ENCODE data around the gene NGRN.

NGRN gene, protein sequence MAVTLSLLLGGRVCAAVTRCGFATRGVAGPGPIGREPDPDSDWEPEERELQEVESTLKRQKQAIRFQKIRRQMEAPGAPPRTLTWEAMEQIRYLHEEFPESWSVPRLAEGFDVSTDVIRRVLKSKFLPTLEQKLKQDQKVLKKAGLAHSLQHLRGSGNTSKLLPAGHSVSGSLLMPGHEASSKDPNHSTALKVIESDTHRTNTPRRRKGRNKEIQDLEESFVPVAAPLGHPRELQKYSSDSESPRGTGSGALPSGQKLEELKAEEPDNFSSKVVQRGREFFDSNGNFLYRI

DNA sequence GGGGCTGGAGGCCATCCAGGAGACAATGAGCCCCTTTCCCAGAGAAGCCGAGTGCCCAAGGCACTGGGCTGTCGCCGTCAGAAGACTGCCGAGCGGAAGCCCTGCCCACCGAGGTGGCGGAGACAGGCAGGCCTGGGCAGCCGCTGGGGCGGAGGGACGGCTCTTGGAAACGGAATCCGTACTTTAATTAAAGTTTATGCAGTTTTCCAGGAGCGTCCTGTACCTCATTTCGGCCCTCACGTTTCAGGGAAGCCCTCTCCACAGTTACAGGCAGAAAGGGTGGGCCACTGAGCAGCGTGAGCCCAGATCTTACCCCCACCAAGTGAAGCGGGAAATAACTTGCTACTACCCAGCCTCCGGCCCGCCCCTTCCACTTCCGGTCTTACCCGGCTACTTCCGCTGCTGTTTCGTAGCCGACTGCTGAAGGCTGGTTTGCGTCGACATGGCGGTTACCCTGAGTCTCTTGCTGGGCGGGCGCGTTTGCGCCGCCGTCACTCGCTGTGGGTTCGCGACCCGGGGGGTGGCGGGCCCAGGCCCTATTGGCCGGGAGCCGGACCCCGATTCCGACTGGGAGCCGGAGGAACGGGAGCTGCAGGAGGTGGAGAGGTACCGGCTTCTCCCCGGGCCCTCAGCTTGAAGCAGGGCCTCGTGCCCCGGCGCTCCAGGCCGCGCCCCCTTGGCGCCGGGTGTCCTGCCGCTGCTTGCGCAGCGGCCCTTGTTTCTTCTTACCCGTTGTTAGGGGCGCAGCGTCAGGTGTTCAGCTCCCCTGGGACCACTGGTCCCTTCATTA is at the start of gene NGRN:
NGRN (plus strand) TSS at position 402 of the 790 bp plus-strand sequence; CDS start at position 443, 41 bp downstream.
- DNase-seq, result peak; percentile 85

DNA sequence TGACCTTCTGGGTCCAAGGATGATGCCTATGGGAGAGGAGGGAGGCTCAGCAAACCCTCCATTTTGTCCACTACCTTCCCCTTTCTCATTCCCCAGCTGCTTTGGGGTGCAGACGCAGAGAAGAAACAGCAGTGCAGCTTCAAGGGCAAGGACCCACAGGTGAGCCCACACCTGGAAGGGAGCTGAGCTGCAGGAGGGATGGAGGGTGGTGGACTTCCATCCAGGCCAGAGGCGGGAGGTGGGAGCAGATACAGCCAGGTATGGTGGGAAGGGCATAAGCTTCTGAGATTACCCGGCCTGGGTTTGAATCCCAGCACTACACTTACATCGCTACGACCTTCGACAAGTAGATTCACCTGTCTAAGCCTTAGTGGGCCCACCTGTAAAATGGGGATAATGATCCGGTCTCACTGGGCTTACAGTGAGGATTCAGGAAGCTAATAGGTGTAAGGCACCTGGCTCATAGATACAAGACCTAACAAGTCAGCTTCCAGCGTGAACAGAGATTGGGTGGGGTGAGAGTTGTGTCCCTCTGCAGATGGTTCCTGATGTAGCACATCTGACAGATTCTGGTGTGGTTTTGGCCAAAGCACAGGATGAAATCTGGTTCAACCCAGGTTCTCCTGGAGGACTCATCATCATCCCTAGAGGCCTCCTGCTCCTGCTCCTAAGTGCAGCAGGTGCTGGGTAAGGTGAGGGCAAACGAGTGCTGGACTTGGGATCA is 47.6 kb upstream of the NGRN start:
- no peak for DNase-seq

DNA sequence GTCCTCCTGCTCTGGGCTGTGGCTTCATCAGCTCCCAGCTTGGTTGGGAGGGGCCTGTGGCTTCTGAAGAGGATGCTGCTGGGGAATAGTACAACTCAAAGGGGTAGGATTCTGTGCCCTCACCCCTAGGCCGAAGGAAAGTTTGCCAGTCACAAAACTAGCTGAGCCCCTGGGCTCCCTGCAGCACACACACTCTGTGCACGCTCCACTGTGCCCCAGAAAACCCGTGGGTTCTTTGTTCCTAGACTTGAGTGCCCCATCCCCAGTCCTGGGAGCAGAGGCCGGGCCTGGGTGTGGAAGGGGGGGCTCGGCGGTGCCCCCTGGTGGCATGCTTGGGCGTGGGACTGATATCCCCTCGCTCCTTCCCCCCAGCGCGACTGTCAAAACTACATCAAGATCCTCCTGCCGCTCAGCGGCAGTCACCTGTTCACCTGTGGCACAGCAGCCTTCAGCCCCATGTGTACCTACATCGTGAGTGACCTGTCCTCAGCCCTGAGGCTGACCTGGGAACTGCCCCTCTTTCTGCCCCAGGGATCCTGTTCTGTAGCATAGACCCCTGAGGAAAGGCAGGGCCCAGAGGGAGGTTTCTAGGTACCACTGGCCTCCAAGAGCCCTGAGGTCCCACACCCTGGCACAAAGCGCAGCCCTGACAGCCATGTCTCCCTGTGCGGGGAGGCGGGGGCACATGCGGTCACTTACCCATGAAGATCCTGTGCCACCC is 45.9 kb upstream of the NGRN start:
- DNase-seq, result peak; percentile 31

DNA sequence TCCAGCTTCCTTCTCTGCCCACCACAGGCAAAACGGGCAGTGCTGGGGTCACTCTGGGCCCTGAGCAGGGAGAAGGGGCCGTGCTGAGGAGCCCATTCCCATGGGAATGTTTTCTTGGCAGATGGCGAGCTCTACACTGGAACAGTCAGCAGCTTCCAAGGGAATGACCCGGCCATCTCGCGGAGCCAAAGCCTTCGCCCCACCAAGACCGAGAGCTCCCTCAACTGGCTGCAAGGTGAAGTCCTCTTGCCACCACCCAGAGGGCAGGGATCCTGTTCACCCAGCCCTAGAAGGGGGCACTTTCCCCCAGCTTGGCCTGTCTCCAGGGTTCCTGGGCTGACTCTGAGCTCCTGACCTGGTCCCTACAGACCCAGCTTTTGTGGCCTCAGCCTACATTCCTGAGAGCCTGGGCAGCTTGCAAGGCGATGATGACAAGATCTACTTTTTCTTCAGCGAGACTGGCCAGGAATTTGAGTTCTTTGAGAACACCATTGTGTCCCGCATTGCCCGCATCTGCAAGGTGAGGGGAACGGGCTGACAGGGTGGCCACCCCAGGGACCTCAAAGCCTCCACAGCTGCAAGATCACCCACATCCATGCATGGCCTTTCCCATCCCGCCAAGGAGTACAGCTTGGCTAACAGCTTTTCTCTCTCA is 44.1 kb upstream of the NGRN start:
- DNase-seq, result peak; percentile 34

DNA sequence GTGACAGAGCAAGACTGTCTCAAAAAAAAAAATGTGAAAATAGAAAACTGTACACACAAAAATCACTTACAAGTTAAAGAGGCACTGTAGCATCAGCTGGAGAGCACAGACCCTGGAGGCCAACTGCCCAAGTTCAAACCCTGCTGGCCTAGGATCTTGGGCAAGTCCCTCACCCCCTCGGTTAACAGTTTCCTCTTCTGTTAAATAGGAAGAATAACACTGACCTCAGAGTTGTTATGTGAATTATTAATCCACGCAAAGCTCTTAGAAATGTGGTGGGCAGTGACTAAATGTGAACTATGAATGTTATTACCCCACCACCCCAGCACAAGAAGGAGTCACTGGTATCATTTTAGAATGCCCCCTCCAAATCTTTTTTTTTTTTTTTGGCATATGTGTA is 42.9 kb upstream of the NGRN start:
- no peak for DNase-seq

DNA sequence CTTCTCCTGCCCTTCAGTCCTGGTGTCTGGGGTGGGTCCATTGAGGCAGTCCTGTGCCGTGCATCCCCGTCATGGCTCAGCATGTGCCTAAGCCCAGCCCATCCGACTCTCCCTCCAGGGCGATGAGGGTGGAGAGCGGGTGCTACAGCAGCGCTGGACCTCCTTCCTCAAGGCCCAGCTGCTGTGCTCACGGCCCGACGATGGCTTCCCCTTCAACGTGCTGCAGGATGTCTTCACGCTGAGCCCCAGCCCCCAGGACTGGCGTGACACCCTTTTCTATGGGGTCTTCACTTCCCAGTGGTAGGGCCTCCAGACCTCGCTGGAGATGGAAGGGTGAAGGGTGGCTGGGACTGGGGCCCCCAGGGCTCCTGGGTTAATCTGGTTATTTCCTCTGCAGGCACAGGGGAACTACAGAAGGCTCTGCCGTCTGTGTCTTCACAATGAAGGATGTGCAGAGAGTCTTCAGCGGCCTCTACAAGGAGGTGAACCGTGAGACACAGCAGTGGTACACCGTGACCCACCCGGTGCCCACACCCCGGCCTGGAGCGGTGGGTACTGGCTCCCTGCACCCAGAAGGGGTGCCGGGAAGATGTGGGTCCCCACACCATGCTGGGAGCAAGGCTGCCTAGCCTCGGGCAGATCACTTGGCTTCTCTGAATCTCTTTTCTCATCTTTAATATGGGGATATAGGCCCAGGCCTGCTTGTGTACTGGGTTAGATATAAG is 41.9 kb upstream of the NGRN start:
- DNase-seq, result no peak

DNA sequence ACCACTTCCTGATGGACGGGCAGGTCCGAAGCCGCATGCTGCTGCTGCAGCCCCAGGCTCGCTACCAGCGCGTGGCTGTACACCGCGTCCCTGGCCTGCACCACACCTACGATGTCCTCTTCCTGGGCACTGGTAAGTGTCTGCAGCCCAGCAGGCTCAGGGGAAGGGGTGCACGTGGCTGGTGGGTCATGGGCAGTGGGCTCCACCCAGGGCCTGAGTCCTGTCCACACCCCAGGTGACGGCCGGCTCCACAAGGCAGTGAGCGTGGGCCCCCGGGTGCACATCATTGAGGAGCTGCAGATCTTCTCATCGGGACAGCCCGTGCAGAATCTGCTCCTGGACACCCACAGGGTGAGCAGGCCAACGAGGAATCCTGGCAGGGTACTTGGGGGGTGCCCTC is 40.4 kb upstream of the NGRN start:
- DNase-seq, result no peak

DNA sequence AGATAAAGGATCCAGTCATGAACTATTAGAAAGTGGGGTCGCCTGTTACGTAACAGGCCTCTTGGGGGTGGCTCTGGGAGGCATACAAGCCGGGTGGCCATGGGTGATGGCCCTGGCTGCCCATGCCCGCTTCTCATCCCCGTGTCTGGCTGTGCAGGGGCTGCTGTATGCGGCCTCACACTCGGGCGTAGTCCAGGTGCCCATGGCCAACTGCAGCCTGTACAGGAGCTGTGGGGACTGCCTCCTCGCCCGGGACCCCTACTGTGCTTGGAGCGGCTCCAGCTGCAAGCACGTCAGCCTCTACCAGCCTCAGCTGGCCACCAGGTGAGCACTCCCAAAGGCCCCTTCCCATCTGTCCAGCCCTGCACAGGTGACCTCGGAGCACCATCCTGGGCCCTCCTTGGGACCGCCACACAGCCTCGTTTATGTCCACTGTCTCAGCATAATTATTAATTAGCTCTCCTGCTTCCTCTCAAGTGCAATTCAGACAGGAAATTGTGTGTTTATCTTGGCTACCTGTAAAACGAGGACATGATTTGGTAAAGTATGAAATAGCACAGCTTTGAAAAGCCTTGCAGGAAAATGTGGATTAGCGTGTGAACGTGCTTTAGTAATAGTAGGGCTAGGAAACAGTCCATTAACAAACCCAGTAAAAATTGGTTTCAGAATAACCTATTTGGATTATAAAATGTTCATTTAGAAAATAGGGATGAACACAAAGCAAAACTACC is 39.8 kb upstream of the NGRN start:
- no peak for DNase-seq

DNA sequence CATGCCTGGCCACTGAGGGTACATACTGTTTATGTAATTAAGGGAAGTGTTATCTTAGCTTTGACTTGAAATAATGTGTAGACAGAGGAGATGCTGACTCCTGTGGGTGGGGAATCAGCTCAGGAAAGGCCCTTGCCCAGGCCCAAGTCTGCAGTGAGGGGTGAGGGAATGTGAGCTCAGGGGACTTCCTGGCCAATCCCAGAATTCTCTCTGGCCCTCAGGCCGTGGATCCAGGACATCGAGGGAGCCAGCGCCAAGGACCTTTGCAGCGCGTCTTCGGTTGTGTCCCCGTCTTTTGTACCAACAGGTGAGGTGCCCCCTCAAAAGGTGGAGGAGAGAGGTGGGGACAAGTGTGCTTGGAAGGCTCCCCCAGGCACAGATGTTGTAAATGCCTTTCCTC is 38.1 kb upstream of the NGRN start:
- no peak for DNase-seq

DNA sequence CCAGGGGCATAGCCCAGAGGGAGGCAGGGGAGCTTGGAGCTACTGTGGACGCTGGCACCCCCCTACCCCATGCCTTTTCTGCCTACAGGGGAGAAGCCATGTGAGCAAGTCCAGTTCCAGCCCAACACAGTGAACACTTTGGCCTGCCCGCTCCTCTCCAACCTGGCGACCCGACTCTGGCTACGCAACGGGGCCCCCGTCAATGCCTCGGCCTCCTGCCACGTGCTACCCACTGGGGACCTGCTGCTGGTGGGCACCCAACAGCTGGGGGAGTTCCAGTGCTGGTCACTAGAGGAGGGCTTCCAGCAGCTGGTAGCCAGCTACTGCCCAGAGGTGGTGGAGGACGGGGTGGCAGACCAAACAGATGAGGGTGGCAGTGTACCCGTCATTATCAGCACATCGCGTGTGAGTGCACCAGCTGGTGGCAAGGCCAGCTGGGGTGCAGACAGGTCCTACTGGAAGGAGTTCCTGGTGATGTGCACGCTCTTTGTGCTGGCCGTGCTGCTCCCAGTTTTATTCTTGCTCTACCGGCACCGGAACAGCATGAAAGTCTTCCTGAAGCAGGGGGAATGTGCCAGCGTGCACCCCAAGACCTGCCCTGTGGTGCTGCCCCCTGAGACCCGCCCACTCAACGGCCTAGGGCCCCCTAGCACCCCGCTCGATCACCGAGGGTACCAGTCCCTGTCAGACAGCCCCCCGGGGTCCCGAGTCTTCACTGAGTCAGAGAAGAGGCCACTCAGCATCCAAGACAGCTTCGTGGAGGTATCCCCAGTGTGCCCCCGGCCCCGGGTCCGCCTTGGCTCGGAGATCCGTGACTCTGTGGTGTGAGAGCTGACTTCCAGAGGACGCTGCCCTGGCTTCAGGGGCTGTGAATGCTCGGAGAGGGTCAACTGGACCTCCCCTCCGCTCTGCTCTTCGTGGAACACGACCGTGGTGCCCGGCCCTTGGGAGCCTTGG is 37.4 kb upstream of the NGRN start:
- no peak for DNase-seq

DNA sequence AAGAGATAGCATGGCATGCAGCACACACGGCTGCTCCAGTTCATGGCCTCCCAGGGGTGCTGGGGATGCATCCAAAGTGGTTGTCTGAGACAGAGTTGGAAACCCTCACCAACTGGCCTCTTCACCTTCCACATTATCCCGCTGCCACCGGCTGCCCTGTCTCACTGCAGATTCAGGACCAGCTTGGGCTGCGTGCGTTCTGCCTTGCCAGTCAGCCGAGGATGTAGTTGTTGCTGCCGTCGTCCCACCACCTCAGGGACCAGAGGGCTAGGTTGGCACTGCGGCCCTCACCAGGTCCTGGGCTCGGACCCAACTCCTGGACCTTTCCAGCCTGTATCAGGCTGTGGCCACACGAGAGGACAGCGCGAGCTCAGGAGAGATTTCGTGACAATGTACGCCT is 36.5 kb upstream of the NGRN start:
- no peak for DNase-seq

DNA sequence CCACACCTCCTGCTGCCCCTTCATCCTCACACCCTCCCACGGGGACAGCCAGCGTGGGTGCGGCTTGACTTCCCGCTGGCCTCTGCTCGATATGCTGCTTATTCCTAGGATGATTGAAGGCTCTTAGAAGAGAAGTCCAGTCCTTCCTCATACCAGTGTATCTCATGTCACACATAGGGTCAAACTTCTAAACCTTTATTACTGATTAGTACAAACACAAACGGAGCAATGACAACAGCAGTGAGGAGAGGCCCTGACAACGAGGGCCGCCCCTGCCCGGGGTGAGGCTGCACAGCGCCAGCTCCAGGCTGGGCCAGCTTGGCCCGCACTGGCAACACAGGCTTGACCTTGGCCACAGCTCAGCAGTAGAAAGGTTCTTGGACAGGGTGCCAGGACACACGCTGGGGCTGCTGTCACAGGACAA is 35.4 kb upstream of the NGRN start:
- DNase-seq, result no peak

DNA sequence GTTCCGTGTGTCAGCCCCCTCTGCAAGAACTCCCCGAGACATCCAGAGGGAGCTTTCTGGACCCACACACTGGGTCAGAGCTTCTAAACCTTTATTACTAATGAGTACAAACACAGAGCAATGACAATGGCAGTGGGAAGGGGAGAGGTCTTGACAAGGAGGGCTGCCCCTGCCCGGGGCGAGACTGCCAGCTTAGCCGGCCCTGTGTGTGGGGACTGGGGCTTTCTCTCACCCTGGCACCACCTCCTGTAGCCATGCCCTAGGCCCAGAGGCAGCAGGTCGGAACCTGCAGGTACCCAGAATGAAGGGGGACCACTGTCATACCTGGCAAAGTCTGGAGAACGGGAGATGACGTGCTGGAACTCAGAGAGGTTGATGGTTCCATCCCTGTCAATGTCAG is 34.9 kb upstream of the NGRN start:
- no peak for DNase-seq

DNA sequence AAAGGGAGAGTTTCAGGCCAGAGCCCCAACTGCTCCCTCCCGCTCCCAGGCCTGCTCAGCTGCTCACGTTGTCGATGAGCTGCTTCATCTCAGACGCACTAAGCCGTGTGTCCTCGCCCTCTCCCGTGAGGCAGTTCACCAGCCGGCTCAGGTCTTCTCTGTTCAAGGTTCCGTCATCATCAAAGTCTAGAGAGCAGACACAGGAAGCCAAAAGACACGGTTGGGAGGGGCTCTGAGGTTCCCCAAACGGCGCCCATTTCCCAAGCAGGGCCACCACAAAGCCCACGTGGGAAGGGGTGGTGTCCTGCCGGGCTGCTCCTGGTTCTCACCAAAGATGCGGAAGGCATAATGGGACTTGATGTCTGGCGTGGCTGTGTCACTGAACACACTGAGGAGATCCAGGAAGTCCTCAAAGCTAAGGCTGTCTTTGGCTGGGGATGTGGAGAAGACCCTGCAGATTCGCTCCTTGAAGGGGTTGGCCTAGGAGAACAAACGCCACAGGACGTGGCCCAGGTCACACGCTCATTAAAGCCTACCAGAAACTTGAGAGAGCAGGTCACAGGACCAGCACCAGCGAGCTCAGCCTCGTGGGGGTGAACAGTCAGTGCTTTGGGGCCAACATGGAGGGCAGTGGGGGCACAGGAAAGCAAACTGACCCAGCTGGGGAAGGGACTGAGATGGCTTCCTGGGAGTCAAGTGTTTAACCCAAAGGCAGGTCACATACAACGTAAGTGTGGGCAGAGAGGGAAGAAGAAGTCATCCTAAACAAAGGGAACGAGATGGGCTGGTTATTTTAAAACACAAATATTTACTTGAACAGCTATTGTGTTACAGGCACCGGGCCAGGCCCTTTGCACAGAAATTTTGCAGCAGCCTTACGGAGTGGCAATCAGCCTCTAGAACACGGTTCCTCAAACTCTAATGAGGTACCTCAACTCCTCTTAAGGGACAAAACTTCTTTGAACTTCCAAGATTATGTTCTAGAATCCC is 34.1 kb upstream of the NGRN start:
- DNase-seq, result no peak

DNA sequence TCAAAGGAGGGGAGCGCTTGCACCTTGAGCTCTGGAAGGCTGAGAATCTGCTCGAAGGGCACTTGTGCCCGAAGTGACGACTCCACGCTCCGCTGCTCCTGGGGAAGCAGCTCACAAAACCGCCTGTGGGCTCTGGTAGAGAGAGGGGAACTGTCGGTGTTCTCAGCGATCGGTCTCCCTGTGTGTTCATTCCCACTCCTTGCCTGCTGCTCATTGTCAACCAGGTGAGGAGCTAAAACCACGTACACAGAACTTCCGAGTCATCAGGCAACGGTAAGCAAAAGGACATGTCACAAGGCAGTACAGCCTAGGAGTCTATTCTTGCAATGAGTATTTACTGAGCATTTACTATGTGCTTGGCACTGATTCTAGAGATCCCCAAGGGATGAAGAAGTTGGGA is 33.3 kb upstream of the NGRN start:
- no peak for DNase-seq

DNA sequence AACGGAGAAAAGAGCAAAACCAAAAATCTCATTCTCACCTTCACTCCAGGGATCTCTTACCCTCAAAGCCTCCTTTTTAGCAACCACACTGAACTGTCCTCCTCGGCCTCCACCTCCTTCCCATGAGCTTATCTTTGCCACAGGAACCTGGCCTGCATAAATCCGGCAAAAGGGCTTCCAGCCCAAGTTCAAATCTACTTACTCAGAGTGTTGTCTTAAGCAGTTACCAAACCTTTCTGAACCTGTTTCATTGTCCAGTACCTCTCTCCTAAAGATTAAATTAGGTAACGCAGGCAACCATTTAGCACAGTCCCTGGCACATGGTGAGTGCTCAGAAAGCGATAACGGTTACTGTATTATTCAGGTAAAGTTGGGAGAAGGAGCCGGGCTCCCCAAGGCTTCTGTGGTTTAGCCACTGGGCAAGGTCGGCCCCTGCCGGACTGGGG is 32.5 kb upstream of the NGRN start:
- DNase-seq, result no peak

DNA sequence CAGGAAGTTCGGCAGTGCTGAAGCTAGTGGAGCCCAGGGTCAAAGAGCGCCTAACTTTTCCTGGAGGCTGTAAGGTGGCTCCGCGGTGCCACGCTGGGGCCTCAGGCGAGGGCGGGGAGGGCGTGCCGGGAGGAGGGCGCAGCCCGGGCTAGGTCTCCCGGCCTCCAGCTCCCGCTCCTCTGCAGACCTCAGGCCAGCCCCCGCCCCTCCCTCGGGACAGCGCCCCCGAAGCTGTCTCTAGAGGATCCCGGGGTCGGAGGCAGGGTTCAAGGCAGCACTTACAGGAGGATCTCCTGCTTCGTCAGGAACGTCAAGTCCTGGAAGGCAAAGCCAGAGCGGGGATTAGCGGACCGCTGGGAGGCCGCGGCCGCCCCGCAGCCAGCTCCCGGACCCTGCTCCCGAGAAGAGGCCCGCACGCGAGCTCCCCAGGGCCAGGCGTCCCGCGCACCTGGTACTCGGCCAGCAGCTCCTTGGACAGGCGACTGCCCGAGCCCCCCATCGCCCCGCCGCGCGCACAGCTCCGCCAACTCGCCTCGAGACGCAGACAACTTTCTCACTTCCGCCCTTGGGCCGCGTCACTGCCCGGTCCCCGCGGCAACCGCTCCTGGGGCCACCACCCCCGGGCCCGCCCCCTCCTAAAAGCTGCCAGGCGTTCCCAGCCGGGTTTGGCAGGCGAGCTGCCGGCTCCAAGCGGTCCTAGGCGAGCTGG is 31.9 kb upstream of the NGRN start, which contains the start of gene CIB1:
CIB1 (minus strand) TSS at position 555 of the 709 bp plus-strand sequence; CDS start at position 499, 56 bp downstream.
- DNase-seq, result peak; percentile 15
